C4-2B (cell line): ENCODE measurements around the gene LUC7L2.
"Not testable (repeated sequence)": the region's sequence is repeated elsewhere in the genome, so short reads cannot be mapped to it uniquely, and the experiment has no call there.

Experiments
- H3K27ac ChIP-seq: fragments of 450-650 bp; 2 replicates; pipeline ENCODE4 v1.5.1; 2017
- ZFX ChIP-seq: fragments of 450-650 bp; IDR thresholded peaks from 2 replicates; pipeline ENCODE4 v1.6.1; 2017
- TF ChIP-seq, protein P1 (sequence below): fragments of 450-650 bp; conservative IDR thresholded peaks from 2 replicates; pipeline ENCODE4 v1.5.1; 2017; ENCODE audit warnings: mild to moderate bottlenecking

Gene LUC7L2, protein sequence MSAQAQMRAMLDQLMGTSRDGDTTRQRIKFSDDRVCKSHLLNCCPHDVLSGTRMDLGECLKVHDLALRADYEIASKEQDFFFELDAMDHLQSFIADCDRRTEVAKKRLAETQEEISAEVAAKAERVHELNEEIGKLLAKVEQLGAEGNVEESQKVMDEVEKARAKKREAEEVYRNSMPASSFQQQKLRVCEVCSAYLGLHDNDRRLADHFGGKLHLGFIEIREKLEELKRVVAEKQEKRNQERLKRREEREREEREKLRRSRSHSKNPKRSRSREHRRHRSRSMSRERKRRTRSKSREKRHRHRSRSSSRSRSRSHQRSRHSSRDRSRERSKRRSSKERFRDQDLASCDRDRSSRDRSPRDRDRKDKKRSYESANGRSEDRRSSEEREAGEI

GRCh38 chr7:139359366-139360209 is at the start of gene LUC7L2:
TSS of gene LUC7L2 (plus strand) at chr7:139359894. CDS start at chr7:139360262, 368 bp downstream.
- TF ChIP-seq, protein P1, sequence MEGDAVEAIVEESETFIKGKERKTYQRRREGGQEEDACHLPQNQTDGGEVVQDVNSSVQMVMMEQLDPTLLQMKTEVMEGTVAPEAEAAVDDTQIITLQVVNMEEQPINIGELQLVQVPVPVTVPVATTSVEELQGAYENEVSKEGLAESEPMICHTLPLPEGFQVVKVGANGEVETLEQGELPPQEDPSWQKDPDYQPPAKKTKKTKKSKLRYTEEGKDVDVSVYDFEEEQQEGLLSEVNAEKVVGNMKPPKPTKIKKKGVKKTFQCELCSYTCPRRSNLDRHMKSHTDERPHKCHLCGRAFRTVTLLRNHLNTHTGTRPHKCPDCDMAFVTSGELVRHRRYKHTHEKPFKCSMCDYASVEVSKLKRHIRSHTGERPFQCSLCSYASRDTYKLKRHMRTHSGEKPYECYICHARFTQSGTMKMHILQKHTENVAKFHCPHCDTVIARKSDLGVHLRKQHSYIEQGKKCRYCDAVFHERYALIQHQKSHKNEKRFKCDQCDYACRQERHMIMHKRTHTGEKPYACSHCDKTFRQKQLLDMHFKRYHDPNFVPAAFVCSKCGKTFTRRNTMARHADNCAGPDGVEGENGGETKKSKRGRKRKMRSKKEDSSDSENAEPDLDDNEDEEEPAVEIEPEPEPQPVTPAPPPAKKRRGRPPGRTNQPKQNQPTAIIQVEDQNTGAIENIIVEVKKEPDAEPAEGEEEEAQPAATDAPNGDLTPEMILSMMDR, result no peak; the same call in 1 of the 2 replicates
- TF ChIP-seq ZFX, result peak; percentile 94
- H3K27ac ChIP-seq, result peak within 1 kb of the TSS; percentile 98

GRCh38 chr7:139317939-139318505 is 41.7 kb upstream of the LUC7L2 start:
- peak overlapping the region; percentile 67 for H3K27ac ChIP-seq
- TF ChIP-seq ZFX, result no peak
- TF ChIP-seq, protein P1, result no peak

DNA sequence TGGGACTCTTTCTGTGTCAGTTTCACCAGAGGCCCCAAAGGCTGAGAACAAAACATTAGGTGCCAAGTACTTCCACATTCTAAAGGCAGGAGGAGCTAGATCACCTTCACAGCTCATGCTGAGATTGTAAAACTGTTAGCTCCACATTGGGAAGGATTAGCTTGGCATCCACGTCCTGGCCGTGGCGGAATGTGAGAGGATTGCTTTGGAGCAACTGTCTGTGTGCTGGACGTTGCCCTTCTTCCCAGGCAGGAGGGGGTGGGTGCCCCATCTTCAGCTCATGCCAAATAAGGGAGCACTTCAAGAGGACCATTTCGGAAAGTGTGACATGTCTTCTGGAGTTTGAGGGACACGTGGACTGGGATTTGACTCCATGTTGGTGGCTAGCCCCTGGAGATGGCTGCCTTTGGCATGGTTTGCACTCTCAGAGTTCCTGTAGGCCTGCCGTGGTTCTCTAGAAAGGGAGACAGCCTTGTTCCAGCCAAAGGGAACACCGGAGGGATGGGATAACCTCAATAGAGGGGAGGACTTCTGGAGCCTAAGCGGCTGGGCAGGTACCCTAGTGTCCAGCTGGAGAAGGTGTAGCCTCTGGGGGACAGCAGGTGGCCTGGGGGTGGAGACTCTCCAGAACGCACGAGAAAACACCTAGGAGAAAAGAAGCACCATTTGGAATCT is 38.5 kb upstream of the LUC7L2 start:
- H3K27ac ChIP-seq, result no peak overlapping the region
- no peak for TF ChIP-seq ZFX
- TF ChIP-seq, protein P1, result no peak; the same call in 1 of the 2 replicates

- H3K27ac ChIP-seq, result not testable (repeated sequence)
Measured at GRCh38 chr7:139324709-139325108, 35.0 kb upstream of the LUC7L2 start.

DNA sequence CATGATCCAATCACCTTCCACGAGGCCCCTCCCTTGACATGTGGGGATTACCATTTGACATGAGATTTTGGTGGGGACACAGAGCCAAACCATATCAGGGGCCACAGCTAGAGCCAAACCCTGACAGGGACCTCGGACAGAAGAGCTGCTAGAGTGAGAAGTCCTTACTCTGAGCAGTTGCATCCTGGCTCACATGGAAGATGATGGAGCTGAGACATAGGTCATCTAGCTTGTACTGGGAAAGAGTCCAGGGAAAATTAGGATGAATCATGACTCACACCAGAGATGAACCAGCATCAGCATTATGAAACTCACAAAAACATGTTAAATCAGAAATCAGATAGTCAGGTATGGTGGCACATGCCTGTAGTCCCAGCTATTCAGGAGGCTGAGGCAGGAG is 31.3 kb upstream of the LUC7L2 start:
- no peak overlapping the region for H3K27ac ChIP-seq
- no peak for TF ChIP-seq ZFX
- TF ChIP-seq, protein P1, result no peak

GRCh38 chr7:139329119-139329518 is 30.6 kb upstream of the LUC7L2 start:
- H3K27ac ChIP-seq, result no peak overlapping the region
- TF ChIP-seq ZFX, result no peak
- TF ChIP-seq, protein P1, result no peak

DNA sequence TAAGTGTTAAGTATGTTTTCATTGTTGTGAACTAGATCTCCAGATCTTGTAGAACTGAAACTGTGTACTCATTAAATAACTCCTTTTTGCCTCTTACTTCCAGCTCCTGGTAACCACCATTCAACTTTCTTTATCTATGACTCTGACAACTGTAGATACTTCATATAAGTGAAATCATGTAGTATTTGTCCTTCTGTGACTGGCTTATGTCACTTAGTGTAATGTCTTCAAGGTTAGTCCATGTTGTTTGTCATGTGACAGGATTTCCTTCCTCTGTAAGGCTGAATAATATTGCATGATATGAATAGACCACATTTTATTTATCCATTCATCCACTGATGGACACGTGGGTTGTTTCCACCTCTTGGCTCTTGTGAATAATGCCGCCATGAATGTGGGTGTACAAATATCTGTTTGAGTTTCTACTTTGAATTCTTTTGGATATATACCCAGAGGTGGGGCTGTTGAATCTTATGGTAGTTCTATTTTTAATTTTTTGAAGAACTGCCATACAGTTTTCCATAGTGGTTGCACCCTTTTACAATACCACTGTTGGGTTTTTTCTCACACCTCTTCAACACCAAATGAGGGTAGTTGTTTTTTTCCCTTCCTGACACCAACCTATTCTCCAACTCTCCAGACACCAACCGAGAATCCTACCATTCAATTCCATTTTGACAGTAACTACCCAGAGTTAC is 29.2 kb upstream of the LUC7L2 start:
- TF ChIP-seq, protein P1, result no peak
- no peak for TF ChIP-seq ZFX
- no peak overlapping the region for H3K27ac ChIP-seq
